ENCODE data around the gene C19orf81. TPM values are rescaled to one million over a fixed set of nuclear protein-coding genes. Genes with fewer than 3 reads are reported as not detected.

Gene C19orf81
- total and polyA plus RNA-seq, 12 donors: 2.4 to 39.6 (median 6.4) TPM; not detected in 3

DNA sequence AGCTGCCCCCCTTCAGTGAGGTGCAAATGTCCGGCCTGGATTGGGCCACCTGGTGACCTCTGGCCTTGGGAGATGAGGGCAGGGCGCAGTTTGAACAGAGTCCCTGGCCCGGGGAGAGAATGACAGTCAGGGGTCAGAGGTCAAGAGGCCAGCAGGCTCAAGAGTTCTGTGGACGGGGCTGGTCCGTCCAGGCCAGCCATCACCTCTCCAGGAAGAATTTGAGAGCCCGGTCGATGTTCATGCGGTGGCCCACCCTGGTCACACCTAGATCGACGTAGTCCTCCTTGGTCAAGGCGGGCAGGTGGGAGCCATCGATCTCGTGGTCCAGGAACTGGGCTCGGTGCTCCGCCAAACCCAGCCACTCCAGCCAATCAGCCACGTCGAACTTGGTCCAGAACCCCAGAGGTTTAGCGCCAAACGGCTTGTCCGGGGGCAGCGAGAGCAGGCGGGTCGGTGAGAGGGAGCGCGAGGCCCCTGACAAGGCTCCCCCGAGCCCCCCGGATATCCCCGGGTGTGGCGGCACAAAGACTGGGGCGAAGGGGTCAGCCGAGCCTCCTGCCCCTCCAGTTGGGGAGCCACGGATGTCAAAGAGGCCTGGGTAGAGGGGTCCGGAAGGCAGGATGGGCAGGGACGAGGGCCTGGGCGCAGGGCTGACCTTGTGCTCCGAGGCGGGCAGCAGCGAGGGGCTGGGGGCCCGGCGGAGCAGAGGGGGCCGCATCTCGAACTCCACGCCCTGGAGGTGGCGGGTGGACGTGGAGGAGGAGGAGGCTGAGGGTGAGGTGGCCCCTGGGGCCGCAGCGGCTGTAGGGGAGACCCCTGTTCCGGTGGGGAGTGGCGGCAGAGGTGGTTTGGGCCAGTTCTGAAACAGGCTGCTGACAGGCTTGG is 12.8 kb downstream of the C19orf81 start:
- H3K4me1 ChIP-seq (replicated peaks in 1 of 2): peaks cover 0 to 10% of the 10 kb centered on the region in 2 donors
- H3K4me3 ChIP-seq: no peak overlapping the region
- intact Hi-C loops (cut with DNase I): no loop called here
- H3K36me3 ChIP-seq (replicated peaks in 1 of 2): no peaks in the 10 kb centered on the region
- WGBS, 4 donors: 65 to 69% (median 67%) methylated on average over 12 to 49 of the region's 49 CpGs
- TF ChIP-seq POLR2A (IDR thresholded peaks at IDR 0.05): no peak
- TF ChIP-seq, protein P1, sequence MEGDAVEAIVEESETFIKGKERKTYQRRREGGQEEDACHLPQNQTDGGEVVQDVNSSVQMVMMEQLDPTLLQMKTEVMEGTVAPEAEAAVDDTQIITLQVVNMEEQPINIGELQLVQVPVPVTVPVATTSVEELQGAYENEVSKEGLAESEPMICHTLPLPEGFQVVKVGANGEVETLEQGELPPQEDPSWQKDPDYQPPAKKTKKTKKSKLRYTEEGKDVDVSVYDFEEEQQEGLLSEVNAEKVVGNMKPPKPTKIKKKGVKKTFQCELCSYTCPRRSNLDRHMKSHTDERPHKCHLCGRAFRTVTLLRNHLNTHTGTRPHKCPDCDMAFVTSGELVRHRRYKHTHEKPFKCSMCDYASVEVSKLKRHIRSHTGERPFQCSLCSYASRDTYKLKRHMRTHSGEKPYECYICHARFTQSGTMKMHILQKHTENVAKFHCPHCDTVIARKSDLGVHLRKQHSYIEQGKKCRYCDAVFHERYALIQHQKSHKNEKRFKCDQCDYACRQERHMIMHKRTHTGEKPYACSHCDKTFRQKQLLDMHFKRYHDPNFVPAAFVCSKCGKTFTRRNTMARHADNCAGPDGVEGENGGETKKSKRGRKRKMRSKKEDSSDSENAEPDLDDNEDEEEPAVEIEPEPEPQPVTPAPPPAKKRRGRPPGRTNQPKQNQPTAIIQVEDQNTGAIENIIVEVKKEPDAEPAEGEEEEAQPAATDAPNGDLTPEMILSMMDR (IDR thresholded peaks at IDR 0.05): no peak
- peaks cover 11% of the 10 kb centered on the region for H3K27me3 ChIP-seq
- H3K27ac ChIP-seq: no peak overlapping the region
- no peaks in the 10 kb centered on the region for H3K9me3 ChIP-seq (replicated peaks in 1 of 3)
- DNase-seq: no peak

DNA sequence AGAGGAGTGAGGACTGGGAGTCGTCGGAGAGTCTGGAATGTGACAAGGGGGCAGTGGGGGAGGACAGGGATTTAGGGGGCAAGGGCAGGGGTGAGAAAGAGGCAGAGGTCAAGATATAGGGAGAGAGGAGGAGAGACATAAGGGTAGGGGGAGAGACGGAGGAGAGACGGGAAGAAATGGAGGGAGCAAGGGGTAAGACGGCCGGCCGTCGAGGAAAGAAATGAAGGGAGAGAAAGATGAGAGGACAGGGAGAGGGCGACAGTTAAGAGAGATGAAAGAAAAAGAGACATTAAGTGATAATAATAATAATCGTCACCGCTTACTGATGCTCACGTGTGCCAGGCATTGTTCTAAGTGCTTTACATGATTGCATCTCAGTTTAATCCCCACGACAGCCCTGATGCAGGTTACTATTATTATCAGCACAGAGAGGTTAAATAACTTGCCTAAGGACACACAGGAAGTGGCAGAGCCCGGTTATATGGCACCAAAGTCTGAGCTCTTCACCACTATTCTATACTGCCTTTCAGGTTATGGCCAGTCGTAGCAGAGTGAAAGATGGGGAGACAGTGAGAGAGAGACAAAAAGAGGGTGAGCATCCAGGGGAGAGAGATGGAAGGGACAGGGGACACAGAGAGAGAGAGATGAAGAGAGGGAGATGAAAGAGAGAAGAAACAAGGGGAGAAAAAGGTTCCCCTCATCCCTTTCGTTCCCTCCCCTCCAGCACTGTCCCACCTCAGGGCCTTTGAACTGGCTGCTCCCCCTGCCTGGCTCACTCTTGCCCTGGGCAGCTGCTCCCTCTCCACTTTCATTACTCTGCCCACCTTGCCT is 13.6 kb downstream of the C19orf81 start:
- H3K4me3 ChIP-seq: no peak overlapping the region
- H3K27ac ChIP-seq: no peak overlapping the region
- DNase-seq: no peak
- intact Hi-C loops (cut with DNase I): no loop called here
- H3K27me3 ChIP-seq: peaks cover 18% of the 10 kb centered on the region
- WGBS, 4 donors: 55 to 67% (median 64%) methylated on average over 16 of the region's 16 CpGs
- TF ChIP-seq, protein P1 (IDR thresholded peaks at IDR 0.05): no peak
- no peak for TF ChIP-seq POLR2A (IDR thresholded peaks at IDR 0.05)
- no peaks in the 10 kb centered on the region for H3K36me3 ChIP-seq (replicated peaks in 1 of 2)
- H3K4me1 ChIP-seq (replicated peaks in 1 of 2): peaks cover 0 to 10% of the 10 kb centered on the region in 2 donors
- no peaks in the 10 kb centered on the region for H3K9me3 ChIP-seq (replicated peaks in 1 of 3)

DNA sequence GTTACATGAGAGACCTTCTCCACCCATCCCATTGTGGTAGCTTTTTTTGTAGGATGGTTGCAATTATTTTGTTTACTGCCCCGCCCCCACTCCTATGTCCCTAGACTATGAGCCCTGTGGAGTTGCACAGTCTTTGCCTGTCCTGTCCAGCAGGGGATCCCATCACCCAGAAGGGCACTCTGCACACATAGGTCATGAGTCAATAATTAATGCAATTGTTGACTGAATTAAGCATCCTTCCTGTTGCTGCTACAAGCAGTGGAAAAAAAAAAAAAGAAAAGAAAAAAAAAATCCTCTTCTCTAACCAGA is 14.2 kb downstream of the C19orf81 start:
- no peaks in the 10 kb centered on the region for H3K36me3 ChIP-seq (replicated peaks in 1 of 2)
- intact Hi-C loops (cut with DNase I): no loop called here
- TF ChIP-seq, protein P1 (IDR thresholded peaks at IDR 0.05): peak in 1 of 6 experiments; percentile 12
- TF ChIP-seq POLR2A (IDR thresholded peaks at IDR 0.05): no peak
- no peak for DNase-seq
- H3K27ac ChIP-seq: no peak overlapping the region
- peaks cover 24% of the 10 kb centered on the region for H3K27me3 ChIP-seq
- H3K4me1 ChIP-seq (replicated peaks in 1 of 2): peaks cover 0 to 10% of the 10 kb centered on the region in 2 donors
- no peak overlapping the region for H3K4me3 ChIP-seq
- no peaks in the 10 kb centered on the region for H3K9me3 ChIP-seq (replicated peaks in 1 of 3)
- WGBS, 4 donors: 85 to 93% (median 89%) methylated on average over 1 of the region's 1 CpG

DNA sequence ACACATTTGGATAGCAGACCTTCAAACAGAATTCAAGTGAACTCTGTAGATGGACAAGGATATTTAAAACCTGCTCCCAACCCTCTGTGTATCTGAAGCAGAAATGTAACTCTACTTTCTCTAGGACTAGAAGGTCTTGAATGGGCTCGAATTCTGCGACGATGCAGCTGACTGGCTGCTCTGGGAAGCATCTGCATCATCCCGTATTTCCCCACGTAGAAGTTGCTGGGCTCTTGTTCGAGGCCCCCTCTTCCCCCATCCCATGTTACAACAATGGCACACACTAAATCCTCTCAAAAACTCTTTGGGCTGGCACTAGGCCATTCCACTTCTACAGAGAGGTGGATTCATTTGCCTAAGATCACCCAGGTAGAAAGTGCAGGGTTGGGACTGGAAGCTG is 15.0 kb downstream of the C19orf81 start:
- intact Hi-C loops (cut with DNase I): no loop called here
- peaks cover 28% of the 10 kb centered on the region for H3K27me3 ChIP-seq

More for the DNA sequence above, 15.0 kb downstream of the C19orf81 start:
- 79 to 86% (median 80%) methylated on average over 6 of the region's 6 CpGs for WGBS, 4 donors
- Histone ChIP-seq H3K4me1 (replicated peaks in 1 of 2) (peaks cover 0 to 2% of the 10 kb centered on the region in 2 donors), H3K9me3 (replicated peaks in 1 of 3) (no peaks in the 10 kb centered on the region), H3K4me3 (no peak overlapping the region), H3K36me3 (replicated peaks in 1 of 2) (no peaks in the 10 kb centered on the region), H3K27ac (no peak overlapping the region)
- TF ChIP-seq, protein P1 (IDR thresholded peaks at IDR 0.05): no peak
- no peak for TF ChIP-seq POLR2A (IDR thresholded peaks at IDR 0.05)
- DNase-seq: no peak

All from adrenal gland (tissue), 12 donors.